ENCODE measurements around the gene TRIP13. TPM values are rescaled to one million over a fixed set of nuclear protein-coding genes. Genes with fewer than 3 reads are reported as not detected.
"Not testable (repeated sequence)": the region's sequence is repeated elsewhere in the genome, so short reads cannot be mapped to it uniquely, and the experiment has no call there.

Gene TRIP13
- total and polyA plus RNA-seq, 7 donors = 0.39 to 2.9 (median 0.81) TPM

DNA sequence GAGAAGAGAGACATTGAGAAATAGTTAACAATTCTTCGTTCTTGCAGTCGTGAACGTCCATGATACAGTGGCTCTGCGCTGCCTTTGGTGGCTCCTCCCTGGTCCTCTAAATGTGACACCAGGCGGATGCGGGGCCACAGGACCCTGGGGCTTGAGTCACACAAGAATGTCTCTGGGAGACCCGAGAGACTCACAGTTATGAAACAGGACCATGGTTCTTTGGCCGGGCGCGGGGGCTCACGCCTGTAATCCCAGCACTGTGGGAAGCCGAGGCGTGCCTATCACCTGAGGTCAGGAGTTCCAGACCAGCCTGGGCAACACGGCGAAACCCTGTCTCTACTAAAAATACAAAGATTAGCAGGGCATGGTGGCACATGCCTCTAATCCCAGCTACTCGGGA lies 41.1 kb upstream of the TRIP13 start:
- Histone ChIP-seq H3K9me3 (no peaks in the 10 kb centered on the region), H3K4me3 (no peak overlapping the region), H3K36me3 (ENCODE audit: insufficient read depth in 1 of 2, low read depth in 1 of 2) (no peaks in the 10 kb centered on the region), H3K4me1 (no peaks in the 10 kb centered on the region), H3K27ac (no peak overlapping the region), H3K27me3 (ENCODE audit: insufficient read depth in 3 of 3, low read length in 2 of 3) (peaks cover 0 to 31% (median 18%) of the 10 kb centered on the region in 3 donors)
- 62 to 71% (median 64%) methylated on average over 16 of the region's 16 CpGs for WGBS, 3 donors
- TF ChIP-seq, protein P1, sequence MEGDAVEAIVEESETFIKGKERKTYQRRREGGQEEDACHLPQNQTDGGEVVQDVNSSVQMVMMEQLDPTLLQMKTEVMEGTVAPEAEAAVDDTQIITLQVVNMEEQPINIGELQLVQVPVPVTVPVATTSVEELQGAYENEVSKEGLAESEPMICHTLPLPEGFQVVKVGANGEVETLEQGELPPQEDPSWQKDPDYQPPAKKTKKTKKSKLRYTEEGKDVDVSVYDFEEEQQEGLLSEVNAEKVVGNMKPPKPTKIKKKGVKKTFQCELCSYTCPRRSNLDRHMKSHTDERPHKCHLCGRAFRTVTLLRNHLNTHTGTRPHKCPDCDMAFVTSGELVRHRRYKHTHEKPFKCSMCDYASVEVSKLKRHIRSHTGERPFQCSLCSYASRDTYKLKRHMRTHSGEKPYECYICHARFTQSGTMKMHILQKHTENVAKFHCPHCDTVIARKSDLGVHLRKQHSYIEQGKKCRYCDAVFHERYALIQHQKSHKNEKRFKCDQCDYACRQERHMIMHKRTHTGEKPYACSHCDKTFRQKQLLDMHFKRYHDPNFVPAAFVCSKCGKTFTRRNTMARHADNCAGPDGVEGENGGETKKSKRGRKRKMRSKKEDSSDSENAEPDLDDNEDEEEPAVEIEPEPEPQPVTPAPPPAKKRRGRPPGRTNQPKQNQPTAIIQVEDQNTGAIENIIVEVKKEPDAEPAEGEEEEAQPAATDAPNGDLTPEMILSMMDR (IDR thresholded peaks at IDR 0.05) = no peak
- ATAC-seq (no peak), DNase-seq (peak; percentile 6 to 49)
- intact Hi-C loops (cut with DNase I) = no loop called here

- H3K9me3 ChIP-seq = no peaks in the 10 kb centered on the region
- DNase-seq (no peak), ATAC-seq (no peak)
- no peak overlapping the region for H3K27ac ChIP-seq
- 44 to 62% (median 54%) methylated on average over 5 of the region's 5 CpGs for WGBS, 3 donors
- H3K4me1 ChIP-seq = no peaks in the 10 kb centered on the region
- intact Hi-C loops (cut with DNase I) = no loop called here
- TF ChIP-seq, protein P1 (IDR thresholded peaks at IDR 0.05) = no peak
- H3K36me3 ChIP-seq (ENCODE audit: insufficient read depth in 1 of 2, low read depth in 1 of 2) = no peaks in the 10 kb centered on the region
- H3K27me3 ChIP-seq (ENCODE audit: insufficient read depth in 3 of 3, low read length in 2 of 3) = peaks cover 0 to 31% (median 18%) of the 10 kb centered on the region in 3 donors
- no peak overlapping the region for H3K4me3 ChIP-seq
Measured at GRCh38 chr5:852018-852417, 40.7 kb upstream of the TRIP13 start.

DNA sequence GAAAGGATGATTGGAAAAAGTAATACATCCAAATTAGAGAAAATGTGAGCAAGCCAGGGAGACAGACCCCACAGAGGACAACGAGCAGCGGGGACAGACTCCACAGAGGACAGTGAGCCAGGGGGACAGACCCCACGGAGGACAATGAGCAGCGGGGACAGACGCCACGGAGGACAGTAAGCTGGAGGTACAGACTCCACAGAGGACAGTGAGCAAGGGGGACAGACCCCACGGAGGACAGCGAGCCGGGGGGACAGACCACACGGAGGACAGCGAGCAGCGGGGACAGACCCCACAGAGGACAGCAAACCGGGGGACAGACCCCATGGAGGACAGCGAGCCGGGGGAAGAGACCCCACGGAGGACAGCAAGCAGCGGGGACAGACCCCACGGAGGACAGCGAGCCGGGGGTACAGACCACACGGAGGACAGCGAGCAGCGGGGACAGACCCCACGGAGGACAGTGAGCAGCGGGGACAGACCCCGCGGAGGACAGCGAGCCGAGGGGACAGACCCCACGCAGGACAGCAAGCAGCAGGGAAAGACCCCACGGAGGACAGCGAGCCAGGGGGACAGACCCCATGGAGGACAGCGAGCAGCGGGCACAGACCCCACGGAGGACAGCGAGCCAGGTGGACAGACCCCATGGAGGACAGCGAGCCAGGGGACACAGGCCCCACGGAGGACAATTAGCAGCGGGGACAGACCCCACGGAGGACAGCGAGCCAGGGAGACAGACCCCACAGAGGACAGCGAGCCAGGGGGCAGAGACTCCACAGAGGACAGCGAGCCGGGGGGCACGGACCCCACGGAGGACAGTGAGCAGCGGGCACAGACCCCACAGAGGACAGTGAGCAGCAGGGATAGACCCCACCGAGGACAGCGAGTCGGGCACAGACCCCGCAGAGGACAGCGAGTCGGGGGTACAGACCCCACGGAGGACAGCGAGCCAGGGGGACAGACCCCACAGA lies 40.0 kb upstream of the TRIP13 start:
- H3K36me3 ChIP-seq (ENCODE audit: insufficient read depth in 1 of 2, low read depth in 1 of 2) = no peaks in the 10 kb centered on the region
- intact Hi-C loops (cut with DNase I) = no loop called here
- no peaks in the 10 kb centered on the region for H3K9me3 ChIP-seq
- H3K4me3 ChIP-seq = no peak overlapping the region
- DNase-seq (peak in 1 of 2 donors; percentile 37), ATAC-seq (no peak)
- H3K4me1 ChIP-seq = no peaks in the 10 kb centered on the region
- 85 to 89% (median 89%) methylated on average over 54 to 55 of the region's 55 CpGs for WGBS, 3 donors
- H3K27me3 ChIP-seq (ENCODE audit: insufficient read depth in 3 of 3, low read length in 2 of 3) = peaks cover 0 to 31% (median 18%) of the 10 kb centered on the region in 3 donors
- TF ChIP-seq, protein P1 (IDR thresholded peaks at IDR 0.05) = no peak
- no peak overlapping the region for H3K27ac ChIP-seq

GRCh38 chr5:853416-854090 lies 39.1 kb upstream of the TRIP13 start:
- H3K4me3 ChIP-seq; H3K36me3 ChIP-seq (ENCODE audit: insufficient read depth in 1 of 2, low read depth in 1 of 2); ATAC-seq; H3K27ac ChIP-seq; intact Hi-C loops (cut with DNase I); H3K9me3 ChIP-seq; H3K4me1 ChIP-seq: not testable (repeated sequence)
- peaks cover 0 to 31% (median 18%) of the 10 kb centered on the region in 3 donors for H3K27me3 ChIP-seq (ENCODE audit: insufficient read depth in 3 of 3, low read length in 2 of 3)
- WGBS, 3 donors = 77 to 84% (median 81%) methylated on average over 16 to 18 of the region's 18 CpGs
- DNase-seq = peak in 1 of 2 donors; percentile 28

- no peaks in the 10 kb centered on the region for H3K4me1 ChIP-seq
- H3K27ac ChIP-seq = no peak overlapping the region
- ATAC-seq (no peak), DNase-seq (no peak)
- intact Hi-C loops (cut with DNase I) = no loop called here
- H3K9me3 ChIP-seq = no peaks in the 10 kb centered on the region
- WGBS, 3 donors = 65 to 76% (median 70%) methylated on average over 13 of the region's 13 CpGs
- no peaks in the 10 kb centered on the region for H3K36me3 ChIP-seq (ENCODE audit: insufficient read depth in 1 of 2, low read depth in 1 of 2)
- H3K4me3 ChIP-seq = no peak overlapping the region
- peaks cover 0 to 31% (median 18%) of the 10 kb centered on the region in 3 donors for H3K27me3 ChIP-seq (ENCODE audit: insufficient read depth in 3 of 3, low read length in 2 of 3)
- TF ChIP-seq, protein P1 (IDR thresholded peaks at IDR 0.05) = no peak
Measured at GRCh38 chr5:854217-854616, 38.5 kb upstream of the TRIP13 start.

Measured in psoas muscle (tissue), 8 donors.